ENCODE data around the gene LRRC42.

The LRRC42 gene

GRCh38 chr1:53946252-53947171 is at the start of gene LRRC42:
LRRC42 (plus strand) TSS chr1:53946350; CDS start chr1:53952000, 5,650 bp downstream.
- peak; percentile 95 for DNase-seq

- DNase-seq: no peak
These were observed 49.4 kb upstream of the LRRC42 start for GRCh38 chr1:53896635-53897229.

- DNase-seq: no peak
These were observed 46.9 kb upstream of the LRRC42 start for GRCh38 chr1:53899206-53899628.

GRCh38 chr1:53899708-53900107 is 46.4 kb upstream of the LRRC42 start:
- no peak for DNase-seq

- DNase-seq: no peak
These were observed 43.7 kb upstream of the LRRC42 start for GRCh38 chr1:53902235-53903138.

- no peak for DNase-seq
These were observed 40.6 kb upstream of the LRRC42 start for GRCh38 chr1:53905509-53905908.

- no peak for DNase-seq
These were observed 40.0 kb upstream of the LRRC42 start for GRCh38 chr1:53906121-53906520.

- no peak for DNase-seq
These were observed 36.2 kb upstream of the LRRC42 start for GRCh38 chr1:53909946-53910345.

GRCh38 chr1:53911442-53911841 is 34.7 kb upstream of the LRRC42 start:
- DNase-seq: no peak

- DNase-seq: no peak
These were observed 32.7 kb upstream of the LRRC42 start for GRCh38 chr1:53913352-53914033.

GRCh38 chr1:53918343-53918742 is 27.8 kb upstream of the LRRC42 start:
- DNase-seq: no peak

GRCh38 chr1:53919675-53920066 is 26.5 kb upstream of the LRRC42 start:
- DNase-seq: no peak

- no peak for DNase-seq
These were observed 18.7 kb upstream of the LRRC42 start for GRCh38 chr1:53927376-53927881.

GRCh38 chr1:53929246-53929960 is 16.7 kb upstream of the LRRC42 start:
- no peak for DNase-seq

- DNase-seq: no peak
These were observed 15.2 kb upstream of the LRRC42 start for GRCh38 chr1:53930932-53931331.

GRCh38 chr1:53931523-53931922 is 14.6 kb upstream of the LRRC42 start:
- no peak for DNase-seq

GRCh38 chr1:53934170-53934765 is 11.9 kb upstream of the LRRC42 start:
- DNase-seq: no peak

- no peak for DNase-seq
These were observed 9.7 kb upstream of the LRRC42 start for GRCh38 chr1:53936430-53936829.

GRCh38 chr1:53938136-53938830 is 7.9 kb upstream of the LRRC42 start:
- DNase-seq: no peak

GRCh38 chr1:53942127-53942957 is 3.8 kb upstream of the LRRC42 start:
- DNase-seq: no peak

Measured in NCI-H774 (cell line).